GM12864 (cell line): ENCODE results near the gene FSD2.

ENCODE experiments used
- DNase-seq: peaks from one replicate; pipeline ENCODE4 v3.0.0-alpha.2; 2011; ENCODE audit warnings: low read depth
- H3K4me3 ChIP-seq: 2 replicates; pipeline ENCODE4 v1.5.1; 2011; ENCODE audit warnings: mild to moderate bottlenecking, low read depth, low read length, control low read depth
- CTCF ChIP-seq: IDR thresholded peaks from 2 replicates; pipeline ENCODE4 v1.5.1; 2011; ENCODE audit warnings: low read depth, mild to moderate bottlenecking, moderate library complexity, low read length, control low read depth, inconsistent platforms; ENCODE audit errors: missing control alignments

FSD2 gene

DNA sequence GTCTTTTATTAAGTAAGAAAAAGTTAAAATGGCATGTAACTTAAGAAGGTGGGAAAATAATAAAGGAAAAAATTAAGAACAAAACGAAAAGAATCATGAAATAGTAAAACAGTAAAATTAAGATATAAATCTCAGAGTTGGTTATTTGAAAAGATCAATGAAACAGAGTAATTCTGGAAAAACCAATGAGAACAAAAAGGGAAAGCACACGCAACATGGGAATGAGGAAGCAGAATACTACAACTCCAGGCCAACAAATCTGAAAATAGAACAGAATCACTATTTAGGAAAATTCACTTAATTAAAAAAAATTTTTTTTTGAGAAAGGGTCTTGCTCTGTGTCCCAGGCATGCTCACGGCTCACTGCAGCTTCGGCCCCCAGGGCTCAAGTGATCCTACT, 34.3 kb upstream of the FSD2 start:
- DNase-seq: no peak
- no peak for TF ChIP-seq CTCF
- no peak overlapping the region for H3K4me3 ChIP-seq

DNA sequence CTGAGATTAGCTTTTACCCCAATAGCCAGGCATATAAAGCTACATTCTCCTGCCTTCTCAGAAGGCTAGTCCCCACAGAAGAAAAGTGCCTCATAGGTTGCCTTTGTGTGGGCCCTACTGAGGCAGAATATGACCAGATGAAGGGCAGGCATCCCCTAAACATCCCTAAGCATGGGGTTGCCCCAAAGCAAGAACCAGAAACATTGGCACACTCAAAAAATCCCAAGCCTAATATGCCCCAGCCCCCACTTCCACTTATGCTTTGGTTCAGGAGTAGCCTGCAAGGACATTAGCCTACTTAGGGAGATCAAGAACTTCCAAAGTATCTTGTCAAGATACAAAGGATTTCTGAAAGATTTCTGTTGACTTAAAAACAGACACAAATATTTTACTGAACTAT, 33.3 kb upstream of the FSD2 start:
- no peak for DNase-seq
- H3K4me3 ChIP-seq: no peak overlapping the region
- no peak for TF ChIP-seq CTCF

DNA sequence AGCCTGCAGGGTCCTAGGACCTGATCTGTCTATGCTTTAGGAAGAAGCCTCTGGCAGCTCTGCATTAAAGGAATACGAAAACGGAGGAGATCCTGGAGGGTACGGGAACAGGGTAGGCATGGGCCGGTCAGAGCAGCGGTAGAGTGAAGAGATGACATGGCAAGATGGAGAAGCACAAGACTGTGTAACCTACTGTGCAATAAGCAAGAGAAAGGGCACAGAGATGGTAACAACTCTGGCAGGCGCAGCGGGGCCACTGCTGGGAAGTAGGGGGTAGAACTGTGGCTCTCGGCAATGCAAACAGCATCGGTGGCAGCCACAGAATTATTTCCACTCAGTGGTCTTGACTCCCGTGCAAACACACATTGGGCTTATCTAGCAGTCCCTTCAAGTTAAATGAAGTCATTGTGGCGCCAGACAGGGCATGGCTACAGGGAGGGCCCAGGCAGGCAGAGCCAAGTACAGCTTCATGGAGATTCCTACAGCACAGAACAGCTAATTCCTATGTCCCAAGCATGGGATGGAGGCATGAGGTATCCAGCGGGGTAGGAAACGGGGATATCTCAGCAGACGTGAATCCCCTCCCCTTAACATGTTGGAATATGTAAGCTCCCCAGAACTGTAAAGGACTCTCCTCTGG, 32.3 kb upstream of the FSD2 start:
- no peak for DNase-seq
- no peak overlapping the region for H3K4me3 ChIP-seq
- no peak for TF ChIP-seq CTCF

DNA sequence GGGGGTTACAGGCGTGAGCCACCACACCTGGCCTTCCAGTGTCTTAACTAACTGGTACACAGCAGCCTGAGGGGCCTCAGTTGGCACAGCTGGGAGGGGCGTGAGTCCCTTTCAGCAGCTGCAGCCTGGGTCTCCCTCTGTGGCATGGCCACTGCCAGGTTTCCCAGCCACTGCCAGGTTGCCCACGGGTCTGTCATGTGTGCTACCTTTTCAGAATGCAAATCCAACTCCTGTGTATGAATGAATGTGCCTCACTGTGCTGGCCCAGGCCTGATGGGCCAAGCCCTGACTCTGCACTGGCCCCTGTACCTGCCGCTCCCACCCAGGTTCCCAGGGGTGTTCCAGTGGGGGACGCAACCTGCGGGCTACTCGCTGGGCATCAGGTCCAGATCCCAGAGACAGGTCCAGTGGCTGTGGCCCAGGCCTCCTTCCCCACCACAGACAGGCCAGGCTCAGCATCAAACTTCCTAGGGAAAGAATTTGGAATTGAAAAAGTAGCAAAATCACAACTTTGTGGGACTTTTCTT, 29.6 kb upstream of the FSD2 start:
- no peak for DNase-seq
- H3K4me3 ChIP-seq: no peak overlapping the region
- no peak for TF ChIP-seq CTCF

DNA sequence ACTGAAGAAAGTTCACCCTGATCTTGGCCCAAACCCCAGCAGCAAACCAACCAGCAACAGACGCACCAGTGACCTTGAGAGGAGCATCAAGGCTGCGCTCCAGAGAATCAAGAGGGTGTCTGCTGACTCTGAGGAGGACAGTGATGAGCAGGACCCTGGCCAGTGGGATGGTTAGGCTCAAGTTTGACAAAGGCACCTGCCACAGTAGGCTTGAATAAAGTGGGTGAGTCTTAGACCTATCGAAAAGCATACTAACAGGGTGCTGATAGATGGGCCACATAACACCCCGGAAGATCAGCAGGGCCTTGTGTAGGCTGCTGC, 27.5 kb upstream of the FSD2 start:
- no peak for DNase-seq
- TF ChIP-seq CTCF: no peak
- H3K4me3 ChIP-seq: no peak overlapping the region

GRCh38 chr15:82832601-82833361, 26.9 kb upstream of the FSD2 start:
- H3K4me3 ChIP-seq: no peak overlapping the region
- no peak for DNase-seq
- TF ChIP-seq CTCF: no peak
